Occipital lobe (tissue), 2 donors: ENCODE results near the gene DGKI. TPM values are rescaled to one million over a fixed set of nuclear protein-coding genes. Genes with fewer than 3 reads are reported as not detected.

Source experiments
- DNase-seq: peaks from one replicate; lab custom pipeline; 2025; lab: John Stamatoyannopoulos, UW
- total RNA-seq: library from RNA; depleted of rRNA; stranded (reverse); fragments of >200 nt; gene quantifications from one replicate; pipeline ENCODE4 v1.2.3, GENCODE V29; 2014

The DGKI gene
- total RNA-seq, 1 donor from 2014 or later, result 202 TPM

- no peak for DNase-seq
Observed at GRCh38 chr7:137689761-137690160, 157.0 kb downstream of the DGKI start.

GRCh38 chr7:137687556-137688265 lies 159.1 kb downstream of the DGKI start:
- no peak for DNase-seq

DNA sequence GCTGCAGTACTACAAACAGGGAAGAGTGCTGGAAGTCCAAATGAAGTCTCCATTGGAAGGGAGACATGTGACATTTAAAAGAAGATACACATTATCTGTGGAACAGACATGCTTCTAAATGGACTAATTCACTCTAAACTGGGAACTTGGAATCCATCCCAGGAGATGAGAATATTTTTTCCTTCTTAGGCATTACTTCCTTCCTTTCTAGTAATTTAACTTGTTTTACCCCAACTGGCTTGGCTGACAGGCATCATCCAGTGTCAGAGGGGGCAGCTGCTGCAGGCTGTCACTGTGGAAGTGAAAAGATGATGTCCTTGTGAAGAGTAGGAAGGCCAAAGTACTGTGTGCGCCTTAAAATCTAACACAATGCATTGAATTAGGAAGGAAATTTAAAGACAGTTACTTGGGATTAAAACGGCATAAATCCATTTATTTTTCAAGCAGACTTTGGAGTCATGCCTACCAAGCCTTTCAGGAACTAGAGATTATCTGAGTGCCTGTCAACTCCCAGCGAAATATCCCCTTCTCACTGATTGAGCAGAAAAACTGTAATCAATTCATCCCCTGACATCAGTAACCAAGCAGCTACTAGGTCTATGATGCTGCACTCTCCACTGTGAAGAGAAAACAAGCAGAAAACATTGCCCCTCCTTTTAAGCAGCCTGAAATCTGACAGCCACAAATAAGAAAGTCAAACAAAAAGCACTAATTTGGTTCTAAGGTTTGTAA lies 161.2 kb downstream of the DGKI start:
- no peak for DNase-seq

- no peak for DNase-seq
Observed at GRCh38 chr7:137684776-137685175, 162.0 kb downstream of the DGKI start.

- DNase-seq, result no peak
Observed at GRCh38 chr7:137684316-137684715, 162.5 kb downstream of the DGKI start.

GRCh38 chr7:137682596-137682995 lies 164.2 kb downstream of the DGKI start:
- no peak for DNase-seq

DNA sequence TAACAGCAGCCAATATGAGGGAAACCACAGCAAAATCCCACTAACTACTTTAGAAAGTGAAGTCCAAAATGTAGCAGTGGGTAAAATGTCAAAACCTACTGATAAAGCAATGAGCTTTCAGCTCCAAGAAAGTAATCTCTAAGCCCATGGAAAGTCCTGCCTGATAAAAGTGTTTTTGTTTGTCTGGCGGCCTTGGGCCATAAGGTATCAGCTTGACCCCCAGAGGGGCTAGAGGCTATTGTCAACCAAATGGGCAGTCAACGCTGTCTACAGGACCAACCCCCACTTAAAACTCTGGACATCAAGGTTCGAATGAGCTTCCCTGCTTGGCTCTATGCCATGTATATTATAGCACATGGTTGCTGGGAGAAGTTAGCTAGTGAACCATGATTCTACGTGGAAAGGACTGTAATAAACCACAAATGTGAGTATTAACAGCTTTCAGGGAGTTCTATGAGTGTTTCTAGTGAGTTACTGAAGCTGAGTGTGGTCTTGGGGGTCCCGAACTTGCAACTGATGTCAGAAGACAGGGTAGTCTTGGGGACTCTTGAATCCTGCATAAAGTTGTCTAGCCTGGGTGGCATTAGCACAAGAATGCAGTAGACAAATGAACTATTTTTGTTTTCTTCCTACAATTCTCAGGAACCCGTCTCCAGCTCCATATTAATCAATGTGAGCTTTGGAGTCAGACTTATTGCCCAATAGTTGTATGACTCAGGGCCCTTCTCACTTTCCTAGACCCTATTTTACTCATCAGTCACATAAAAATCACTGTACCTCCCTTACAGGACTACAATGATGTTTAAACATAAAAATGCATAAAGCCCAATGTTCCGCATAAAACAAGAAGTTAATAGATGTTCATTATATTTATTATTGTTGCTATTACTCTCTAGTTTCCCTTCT lies 164.9 kb downstream of the DGKI start:
- DNase-seq, result no peak

- DNase-seq, result no peak
Observed at GRCh38 chr7:137674551-137675409, 172.0 kb downstream of the DGKI start.

DNA sequence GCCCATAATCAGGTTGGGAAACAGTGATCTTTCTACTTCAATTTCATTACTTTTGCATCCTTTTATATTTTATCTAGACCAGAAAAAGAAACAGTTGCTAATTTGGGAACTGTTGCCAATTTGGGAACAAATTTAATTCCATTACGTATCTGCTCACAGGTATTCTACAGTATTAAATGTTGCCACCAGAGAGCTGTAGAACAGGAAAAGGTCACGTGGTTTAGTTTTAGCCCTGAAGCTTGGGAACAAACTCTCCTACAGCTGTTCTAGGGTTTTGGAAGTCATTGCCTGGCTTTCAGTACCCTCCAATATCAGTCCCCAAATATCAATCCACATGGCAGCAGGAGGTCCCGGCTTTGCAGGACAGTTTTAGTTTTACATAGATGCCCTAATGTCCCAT lies 172.7 kb downstream of the DGKI start:
- no peak for DNase-seq

DNA sequence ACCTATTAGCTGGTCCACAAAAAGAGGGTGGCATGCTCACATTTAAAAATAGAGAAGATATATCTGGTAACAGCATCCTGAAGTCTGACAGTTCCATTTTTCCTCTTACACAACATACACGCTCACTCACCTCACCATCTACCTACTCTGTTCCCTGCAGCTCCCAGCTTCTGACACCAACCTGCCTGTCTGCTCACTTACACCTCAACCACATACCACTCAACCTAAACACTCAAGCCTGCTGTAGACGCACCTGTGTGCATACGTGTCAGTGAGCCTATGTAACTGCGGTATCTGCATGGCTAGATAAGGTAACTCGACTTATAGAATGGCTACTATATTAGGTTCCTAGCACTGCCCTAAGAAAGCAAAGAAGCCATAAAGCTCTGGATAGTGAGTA lies 174.9 kb downstream of the DGKI start:
- DNase-seq, result no peak

- no peak for DNase-seq
Observed at GRCh38 chr7:137670222-137671064, 176.3 kb downstream of the DGKI start.

- DNase-seq, result no peak
Observed at GRCh38 chr7:137669706-137670105, 177.1 kb downstream of the DGKI start.

- no peak for DNase-seq
Observed at GRCh38 chr7:137668404-137668803, 178.4 kb downstream of the DGKI start.

GRCh38 chr7:137667633-137668387 lies 179.0 kb downstream of the DGKI start:
- no peak for DNase-seq

- no peak for DNase-seq
Observed at GRCh38 chr7:137664846-137665245, 181.9 kb downstream of the DGKI start.

GRCh38 chr7:137661634-137662033 lies 185.1 kb downstream of the DGKI start:
- no peak for DNase-seq

DNA sequence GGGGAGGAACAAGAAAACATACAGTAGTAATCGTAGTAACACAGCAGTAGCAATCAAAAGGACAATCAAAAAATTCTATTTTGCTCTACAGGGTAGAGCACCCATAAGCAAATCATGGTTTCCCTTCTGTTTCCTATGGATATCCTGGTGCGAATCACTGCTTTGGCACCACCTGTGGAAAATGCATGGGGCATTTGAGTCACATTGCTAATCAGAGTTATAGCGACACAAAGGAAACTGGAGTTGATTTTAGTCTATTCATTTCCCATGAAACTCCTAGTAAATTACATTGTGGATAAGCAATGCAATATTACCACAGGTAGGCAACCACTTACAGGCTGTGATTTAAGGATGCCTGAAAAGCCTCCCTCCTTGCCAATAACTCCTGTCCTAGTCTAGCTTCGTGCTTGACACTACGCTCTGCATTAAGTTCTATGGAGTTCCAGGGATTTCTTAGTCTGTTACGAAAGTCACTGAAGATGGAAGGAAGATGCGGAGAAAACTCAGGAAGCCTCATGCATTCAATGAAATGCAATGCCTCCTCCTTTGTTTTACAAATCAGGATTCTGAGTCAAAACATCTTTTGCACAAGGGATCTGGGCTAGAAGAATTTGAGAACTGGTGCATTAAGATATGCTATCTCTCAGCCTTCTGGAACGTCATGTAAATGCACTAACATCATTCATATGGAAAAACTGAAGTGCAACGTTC lies 188.4 kb downstream of the DGKI start:
- no peak for DNase-seq

DNA sequence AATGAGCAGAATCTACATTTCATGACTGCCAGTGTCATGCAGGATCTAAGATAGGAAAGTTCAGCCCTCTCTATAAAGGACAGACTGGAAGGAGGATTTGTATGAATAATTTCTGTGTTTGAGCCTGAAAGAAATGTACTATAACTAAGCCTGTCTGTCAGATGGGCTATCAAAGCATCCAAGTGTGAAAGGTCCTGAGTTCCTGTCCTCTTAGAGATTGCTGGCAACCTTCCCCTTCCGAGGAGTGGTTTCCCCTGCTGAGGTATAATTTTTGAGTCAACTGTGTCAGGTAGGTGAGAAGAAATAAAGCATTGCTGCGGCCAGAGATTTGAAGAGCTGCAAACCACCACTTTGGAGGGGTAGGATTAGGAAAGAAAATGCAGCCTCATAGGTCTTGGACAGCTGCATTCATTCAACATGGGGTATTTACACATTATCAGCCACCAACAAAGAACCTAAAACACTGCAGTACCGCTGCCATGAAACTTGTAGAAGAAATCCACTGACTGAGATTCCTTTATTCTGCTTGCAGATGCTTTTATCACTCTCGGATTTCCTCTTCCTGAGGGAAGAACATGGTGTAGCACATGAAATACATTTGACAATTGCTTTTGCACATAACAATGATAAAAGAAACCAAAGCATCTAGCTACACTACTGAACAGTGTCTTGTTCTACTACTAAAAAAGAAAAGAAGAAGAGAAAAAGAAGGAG lies 189.1 kb downstream of the DGKI start:
- DNase-seq, result no peak
